ENCODE measurements around the gene PNPLA5.

PNPLA5 gene

GRCh38 chr22:43894122-43894521, 2.3 kb upstream of the PNPLA5 start:
- ChIA-PET POLR2A (no interaction called here), CTCF (interaction anchor here (1.5 to 9.5 kb wide), 2 partner anchors 10 to 18 kb away, joined by 3 to 85 read pairs; no protein-coding TSS in a partner anchor)
- TF ChIP-seq, protein P1, sequence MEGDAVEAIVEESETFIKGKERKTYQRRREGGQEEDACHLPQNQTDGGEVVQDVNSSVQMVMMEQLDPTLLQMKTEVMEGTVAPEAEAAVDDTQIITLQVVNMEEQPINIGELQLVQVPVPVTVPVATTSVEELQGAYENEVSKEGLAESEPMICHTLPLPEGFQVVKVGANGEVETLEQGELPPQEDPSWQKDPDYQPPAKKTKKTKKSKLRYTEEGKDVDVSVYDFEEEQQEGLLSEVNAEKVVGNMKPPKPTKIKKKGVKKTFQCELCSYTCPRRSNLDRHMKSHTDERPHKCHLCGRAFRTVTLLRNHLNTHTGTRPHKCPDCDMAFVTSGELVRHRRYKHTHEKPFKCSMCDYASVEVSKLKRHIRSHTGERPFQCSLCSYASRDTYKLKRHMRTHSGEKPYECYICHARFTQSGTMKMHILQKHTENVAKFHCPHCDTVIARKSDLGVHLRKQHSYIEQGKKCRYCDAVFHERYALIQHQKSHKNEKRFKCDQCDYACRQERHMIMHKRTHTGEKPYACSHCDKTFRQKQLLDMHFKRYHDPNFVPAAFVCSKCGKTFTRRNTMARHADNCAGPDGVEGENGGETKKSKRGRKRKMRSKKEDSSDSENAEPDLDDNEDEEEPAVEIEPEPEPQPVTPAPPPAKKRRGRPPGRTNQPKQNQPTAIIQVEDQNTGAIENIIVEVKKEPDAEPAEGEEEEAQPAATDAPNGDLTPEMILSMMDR (IDR thresholded peaks at IDR 0.05; ENCODE audit: control extremely low read depth, extremely low read depth, low read depth, missing control alignments): no peak
- DNase-seq (ENCODE audit: extremely low spot score): no peak

GRCh38 chr22:43893266-43893665, 1.5 kb upstream of the PNPLA5 start:
- CTCF ChIA-PET: interaction anchor here (0.8 kb wide), 1 partner anchor 10 kb away, joined by 3 read pairs; no protein-coding TSS in a partner anchor
- POLR2A ChIA-PET: no interaction called here
- TF ChIP-seq, protein P1 (IDR thresholded peaks at IDR 0.05; ENCODE audit: control extremely low read depth, extremely low read depth, low read depth, missing control alignments): no peak
- DNase-seq (ENCODE audit: extremely low spot score): no peak

- no peak for DNase-seq (ENCODE audit: extremely low spot score)
- POLR2A ChIA-PET: no interaction called here
- TF ChIP-seq, protein P1 (IDR thresholded peaks at IDR 0.05; ENCODE audit: control extremely low read depth, extremely low read depth, low read depth, missing control alignments): no peak
- CTCF ChIA-PET: interaction anchor here (0.8 kb wide), 1 partner anchor 9 kb away, joined by 3 read pairs; no protein-coding TSS in a partner anchor
Measured at GRCh38 chr22:43892183-43892894, 526 bp upstream of the PNPLA5 start.

DNA sequence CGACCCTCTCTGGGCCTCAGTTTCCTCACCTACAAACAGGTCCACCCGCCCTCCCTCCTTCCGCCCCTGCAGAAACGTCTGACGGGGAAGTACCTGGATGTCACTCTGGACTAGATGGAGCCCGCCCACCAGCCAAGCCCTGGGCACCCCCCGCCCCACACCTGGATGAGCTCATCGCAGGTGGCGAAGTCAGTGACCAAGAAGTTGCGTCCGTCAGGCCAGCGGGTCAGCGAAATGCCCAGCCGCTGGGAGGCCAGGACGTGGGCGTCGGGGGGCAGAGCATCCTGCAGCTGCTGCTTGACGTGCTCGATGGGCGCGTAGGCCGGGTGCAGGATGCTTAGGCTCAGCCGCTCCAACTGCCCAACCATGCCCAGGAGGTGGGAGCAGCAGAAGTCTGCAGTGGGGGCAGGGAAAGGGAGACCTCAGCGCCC, 897 bp downstream of the PNPLA5 start:
- ChIA-PET POLR2A (no interaction called here), CTCF (no interaction called here)
- TF ChIP-seq, protein P1 (IDR thresholded peaks at IDR 0.05; ENCODE audit: control extremely low read depth, extremely low read depth, low read depth, missing control alignments): no peak
- no peak for DNase-seq (ENCODE audit: extremely low spot score)

DNA sequence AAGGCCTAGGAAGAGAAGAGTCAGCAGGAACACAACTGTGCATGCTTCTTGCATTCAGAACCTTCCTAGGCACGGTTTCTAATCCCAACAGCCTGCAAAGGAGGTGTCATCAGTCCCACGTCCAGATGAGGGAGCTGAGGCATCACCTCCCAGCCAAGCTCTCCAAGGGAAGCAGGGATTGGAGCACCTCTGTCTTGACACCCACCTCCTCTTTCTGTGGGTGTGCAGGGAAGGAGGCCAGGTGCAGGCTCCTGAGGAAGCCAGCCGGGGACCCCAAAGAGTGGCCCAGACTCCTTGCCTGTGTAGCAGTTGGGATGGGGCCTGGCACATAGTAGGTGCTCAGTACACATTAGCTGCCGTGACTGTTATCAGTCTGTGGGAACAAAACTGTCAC, 2.0 kb downstream of the PNPLA5 start:
- TF ChIP-seq, protein P1 (IDR thresholded peaks at IDR 0.05; ENCODE audit: control extremely low read depth, extremely low read depth, low read depth, missing control alignments): no peak
- ChIA-PET CTCF (interaction anchor here (1.1 kb wide), 1 partner anchor 9 kb away, joined by 3 read pairs; no protein-coding TSS in a partner anchor), POLR2A (no interaction called here)
- no peak for DNase-seq (ENCODE audit: extremely low spot score)

DNA sequence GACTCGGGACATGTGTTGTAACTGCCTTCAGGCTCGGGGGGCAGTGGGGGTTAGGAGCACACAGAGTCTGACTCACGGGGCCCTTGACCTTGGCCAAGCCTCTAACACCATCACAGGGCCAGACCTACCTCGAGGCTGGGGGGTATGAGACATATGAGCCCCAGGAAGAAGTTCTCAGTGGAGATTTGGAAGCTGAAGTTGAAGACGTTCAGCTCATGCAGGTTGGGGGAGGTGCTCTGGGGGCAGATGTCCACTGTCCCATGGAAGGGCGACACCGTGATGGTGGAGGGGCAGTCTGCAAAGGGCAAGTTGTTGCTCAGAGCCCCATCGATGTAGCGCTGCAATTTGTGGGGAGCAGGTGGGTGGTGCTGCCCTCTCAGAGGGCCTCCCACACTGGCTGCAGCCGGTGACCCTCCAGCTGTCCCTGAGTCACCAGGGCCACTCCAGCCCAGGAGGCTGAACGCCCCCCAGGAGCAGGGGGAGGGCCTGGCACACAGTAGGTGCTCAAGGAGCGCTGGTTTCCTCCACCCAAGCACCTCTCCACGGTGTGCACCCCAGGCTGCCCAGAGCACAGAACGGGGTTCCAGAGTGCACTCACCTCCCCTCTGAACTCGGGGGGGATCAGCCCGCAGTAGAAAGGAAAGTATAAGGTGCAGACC, 2.5 kb downstream of the PNPLA5 start:
- no peak for DNase-seq (ENCODE audit: extremely low spot score)
- CTCF ChIA-PET: interaction anchor here (1.1 kb wide), 1 partner anchor 9 kb away, joined by 3 read pairs; no protein-coding TSS in a partner anchor
- TF ChIP-seq, protein P1 (IDR thresholded peaks at IDR 0.05; ENCODE audit: control extremely low read depth, extremely low read depth, low read depth, missing control alignments): no peak
- POLR2A ChIA-PET: no interaction called here
